Right atrium auricular region (tissue), 2 donors: Measurements from ENCODE around the gene WNT10A. TPM values are rescaled to one million over a fixed set of nuclear protein-coding genes. Genes with fewer than 3 reads are reported as not detected.

ENCODE experiments used
- DNase-seq: peaks from one replicate; pipeline ENCODE4 v3.0.0-alpha.2; 2019; ENCODE audit warnings: low spot score
- H3K27ac ChIP-seq, 2 donors: fragments of 200-600 bp; sonication (generic); 1 replicate in 1 of 2; 2 replicates in 1 of 2; pipeline ENCODE4 v1.5.1; 2016 to 2019
- H3K27me3 ChIP-seq, 2 donors: fragments of 200-600 bp; sonication (generic); one replicate each; pipeline versions ENCODE4 v1.5.1 to v1.6.0; 2017 to 2019
- H3K36me3 ChIP-seq: fragments of 200-600 bp; sonication (generic); one replicate; pipeline ENCODE4 v1.5.1; 2016
- H3K4me1 ChIP-seq, 2 donors: fragments of 200-600 bp; sonication (generic); one replicate each; pipeline versions ENCODE4 v1.5.1 to v1.6.0; 2017 to 2019
- H3K4me3 ChIP-seq, 2 donors: fragments of 200-600 bp; sonication (generic); 1 replicate in 1 of 2; 2 replicates in 1 of 2; pipeline ENCODE4 v1.5.1; 2017 to 2019; ENCODE audit warnings: mild to moderate bottlenecking in 1 of 2, moderate library complexity in 1 of 2
- H3K9me3 ChIP-seq, 2 donors: fragments of 200-600 bp; sonication (generic); one replicate each; pipeline ENCODE4 v1.5.1; 2019
- total RNA-seq, 2 donors: library from RNA; depleted of rRNA; stranded (reverse); fragments of >200 nt; gene quantifications; one replicate each; pipeline ENCODE4 v1.1.0, GENCODE V29; 2016
- TF ChIP-seq, protein P1 (sequence below), 2 donors: fragments of 200-600 bp; sonication (generic); IDR thresholded peaks; one replicate each; pipeline ENCODE4 v1.5.1; 2019; ENCODE audit warnings: antibody characterized with exemption in 2 of 2

WNT10A gene
- total RNA-seq, 2 donors from 2014 or later: 0.90 to 1.2 TPM

DNA sequence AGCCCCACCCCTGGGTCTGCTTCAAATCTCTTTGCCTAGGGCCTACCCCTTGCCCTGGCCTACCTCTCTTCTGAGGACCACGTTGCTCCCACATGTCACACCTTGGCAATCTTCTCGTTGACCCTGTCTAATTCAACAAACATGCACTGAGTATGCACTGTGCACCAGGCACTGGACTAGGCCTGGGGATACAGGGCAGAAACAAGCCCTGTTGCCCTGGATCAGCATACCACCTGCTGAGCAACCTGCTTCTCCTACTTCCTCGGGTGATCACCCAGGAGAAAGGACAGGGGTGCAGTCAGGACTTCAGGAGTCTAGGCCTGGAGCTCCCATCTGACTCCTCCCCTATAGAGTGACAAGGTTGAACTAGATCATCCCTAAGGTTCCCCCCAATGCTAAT, 9.7 kb downstream of the WNT10A start:
- DNase-seq: no peak
- H3K27ac ChIP-seq: no peak overlapping the region
- H3K4me1 ChIP-seq: peaks cover 0 to 14% of the 10 kb centered on the region in 2 donors
- no peaks in the 10 kb centered on the region for H3K36me3 ChIP-seq
- TF ChIP-seq, protein P1, sequence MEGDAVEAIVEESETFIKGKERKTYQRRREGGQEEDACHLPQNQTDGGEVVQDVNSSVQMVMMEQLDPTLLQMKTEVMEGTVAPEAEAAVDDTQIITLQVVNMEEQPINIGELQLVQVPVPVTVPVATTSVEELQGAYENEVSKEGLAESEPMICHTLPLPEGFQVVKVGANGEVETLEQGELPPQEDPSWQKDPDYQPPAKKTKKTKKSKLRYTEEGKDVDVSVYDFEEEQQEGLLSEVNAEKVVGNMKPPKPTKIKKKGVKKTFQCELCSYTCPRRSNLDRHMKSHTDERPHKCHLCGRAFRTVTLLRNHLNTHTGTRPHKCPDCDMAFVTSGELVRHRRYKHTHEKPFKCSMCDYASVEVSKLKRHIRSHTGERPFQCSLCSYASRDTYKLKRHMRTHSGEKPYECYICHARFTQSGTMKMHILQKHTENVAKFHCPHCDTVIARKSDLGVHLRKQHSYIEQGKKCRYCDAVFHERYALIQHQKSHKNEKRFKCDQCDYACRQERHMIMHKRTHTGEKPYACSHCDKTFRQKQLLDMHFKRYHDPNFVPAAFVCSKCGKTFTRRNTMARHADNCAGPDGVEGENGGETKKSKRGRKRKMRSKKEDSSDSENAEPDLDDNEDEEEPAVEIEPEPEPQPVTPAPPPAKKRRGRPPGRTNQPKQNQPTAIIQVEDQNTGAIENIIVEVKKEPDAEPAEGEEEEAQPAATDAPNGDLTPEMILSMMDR (IDR thresholded peaks at IDR 0.05): no peak
- H3K27me3 ChIP-seq: no peaks in the 10 kb centered on the region
- H3K4me3 ChIP-seq: no peak overlapping the region
- no peaks in the 10 kb centered on the region for H3K9me3 ChIP-seq

DNA sequence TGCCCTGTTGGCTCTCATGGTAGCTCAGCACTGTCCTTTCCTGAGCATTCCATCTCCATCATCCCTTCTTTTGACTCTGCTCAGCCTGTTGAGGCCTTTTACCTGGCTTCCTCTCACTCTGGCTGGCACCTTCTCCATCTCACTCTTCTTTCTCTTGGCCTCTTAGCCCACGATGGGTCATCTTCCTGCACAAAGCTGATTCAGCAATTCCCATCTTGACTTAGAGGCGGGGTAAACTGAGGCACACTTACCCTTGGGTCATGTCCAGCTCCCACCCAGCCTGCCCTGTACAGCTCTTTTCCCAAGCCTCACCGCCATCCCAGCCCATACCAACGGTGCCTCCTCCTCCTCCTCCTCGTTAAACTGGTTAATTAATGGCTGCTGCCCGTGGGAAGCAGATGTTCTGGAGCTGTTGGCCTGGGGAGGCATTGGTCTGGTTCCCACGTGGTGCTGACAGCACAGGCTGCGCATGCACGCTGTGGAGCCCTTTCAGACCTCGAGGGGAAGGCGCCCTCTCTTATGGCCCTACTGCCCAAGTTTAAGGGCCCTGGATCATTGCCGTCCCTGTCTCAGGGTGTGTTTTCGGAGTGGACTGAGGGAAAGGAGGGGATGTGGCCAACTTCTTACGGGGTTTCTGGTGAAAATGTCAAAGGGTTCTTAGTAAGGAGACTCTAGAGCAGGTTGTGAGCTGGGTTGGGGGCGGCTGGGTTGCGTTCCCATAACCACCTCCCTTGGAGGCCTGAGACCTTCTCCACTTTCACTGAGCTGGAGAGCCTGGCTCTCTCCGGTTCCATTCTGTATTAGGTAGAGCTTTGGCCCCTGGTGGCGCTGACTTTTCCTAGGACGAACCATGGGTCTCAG, 10.9 kb downstream of the WNT10A start:
- peaks cover 2 to 3% of the 10 kb centered on the region in 2 donors for H3K27me3 ChIP-seq

DNA sequence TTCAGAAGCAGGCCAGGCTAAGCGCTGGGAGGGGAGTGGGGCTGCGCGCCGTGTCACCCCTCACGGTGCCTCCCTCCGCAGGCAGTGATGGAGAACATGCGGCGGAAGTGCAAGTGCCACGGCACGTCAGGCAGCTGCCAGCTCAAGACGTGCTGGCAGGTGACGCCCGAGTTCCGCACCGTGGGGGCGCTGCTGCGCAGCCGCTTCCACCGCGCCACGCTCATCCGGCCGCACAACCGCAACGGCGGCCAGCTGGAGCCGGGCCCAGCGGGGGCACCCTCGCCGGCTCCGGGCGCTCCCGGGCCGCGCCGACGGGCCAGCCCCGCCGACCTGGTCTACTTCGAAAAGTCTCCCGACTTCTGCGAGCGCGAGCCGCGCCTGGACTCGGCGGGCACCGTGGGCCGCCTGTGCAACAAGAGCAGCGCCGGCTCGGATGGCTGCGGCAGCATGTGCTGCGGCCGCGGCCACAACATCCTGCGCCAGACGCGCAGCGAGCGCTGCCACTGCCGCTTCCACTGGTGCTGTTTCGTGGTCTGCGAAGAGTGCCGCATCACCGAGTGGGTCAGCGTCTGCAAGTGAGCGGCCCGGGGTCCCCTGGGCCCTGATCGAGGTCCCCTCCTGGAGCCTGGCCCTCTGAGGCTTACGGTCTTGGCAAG, 12.2 kb downstream of the WNT10A start:
- Histone ChIP-seq H3K27ac (no peak overlapping the region), H3K4me1 (peaks cover 0 to 30% of the 10 kb centered on the region in 2 donors), H3K4me3 (peak overlapping the region in 1 of 2 donors; percentile 47), H3K27me3 (peaks cover 14% of the 10 kb centered on the region in 2 donors), H3K36me3 (no peaks in the 10 kb centered on the region), H3K9me3 (no peaks in the 10 kb centered on the region)
- no peak for DNase-seq
- TF ChIP-seq, protein P1 (IDR thresholded peaks at IDR 0.05): peak in 1 of 2 donors; percentile 54

More for the DNA sequence above, 10.9 kb downstream of the WNT10A start:
- no peak for DNase-seq
- TF ChIP-seq, protein P1 (IDR thresholded peaks at IDR 0.05): no peak
- Histone ChIP-seq H3K36me3 (no peaks in the 10 kb centered on the region), H3K4me3 (no peak overlapping the region), H3K9me3 (no peaks in the 10 kb centered on the region), H3K27ac (no peak overlapping the region), H3K4me1 (peaks cover 0 to 17% of the 10 kb centered on the region in 2 donors)

DNA sequence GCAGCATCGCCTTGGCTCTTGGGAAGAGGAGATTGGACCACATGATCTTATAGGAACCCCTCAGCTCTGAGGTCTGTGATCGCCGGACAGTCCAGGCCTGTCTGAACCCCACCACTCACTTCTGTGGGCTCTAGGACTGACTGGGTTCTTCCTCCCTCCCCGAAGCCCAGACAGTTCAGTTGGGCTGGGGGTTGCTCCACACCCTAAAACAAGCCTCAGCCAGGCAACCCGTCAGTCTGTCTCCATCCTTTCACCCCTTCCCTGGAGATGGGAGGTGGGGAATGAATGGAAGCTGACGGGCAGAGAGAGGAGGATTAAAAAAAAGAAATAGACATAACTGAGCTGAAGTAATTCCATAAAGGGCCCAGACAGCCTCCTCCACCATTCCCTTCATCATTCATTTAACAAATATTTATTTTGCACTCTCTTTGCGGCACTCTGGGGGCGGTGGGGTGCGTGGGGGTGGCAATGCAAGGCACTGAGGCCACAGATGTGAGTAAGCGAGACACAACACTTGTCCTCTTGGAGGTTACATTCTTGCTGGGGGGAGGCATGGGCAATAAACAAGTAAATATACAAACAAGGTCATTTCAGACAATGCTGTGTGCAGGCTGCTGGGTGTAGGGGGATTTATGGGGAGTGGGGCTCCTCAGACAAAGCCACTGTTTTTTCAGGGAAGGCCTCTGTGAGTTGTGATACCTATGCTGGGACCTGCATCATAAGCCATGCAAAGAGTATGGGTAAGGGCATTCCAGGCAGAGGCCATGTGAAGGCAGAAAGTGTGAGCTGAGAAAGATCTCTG, 12.9 kb downstream of the WNT10A start:
- no peaks in the 10 kb centered on the region for H3K9me3 ChIP-seq
- peak overlapping the region in 1 of 2 donors; percentile 47 for H3K4me3 ChIP-seq
- H3K4me1 ChIP-seq: peaks cover 0 to 38% of the 10 kb centered on the region in 2 donors
- H3K27me3 ChIP-seq: peaks cover 17% of the 10 kb centered on the region in 2 donors
- H3K27ac ChIP-seq: no peak overlapping the region
- TF ChIP-seq, protein P1 (IDR thresholded peaks at IDR 0.05): no peak
- no peak for DNase-seq
- no peaks in the 10 kb centered on the region for H3K36me3 ChIP-seq

DNA sequence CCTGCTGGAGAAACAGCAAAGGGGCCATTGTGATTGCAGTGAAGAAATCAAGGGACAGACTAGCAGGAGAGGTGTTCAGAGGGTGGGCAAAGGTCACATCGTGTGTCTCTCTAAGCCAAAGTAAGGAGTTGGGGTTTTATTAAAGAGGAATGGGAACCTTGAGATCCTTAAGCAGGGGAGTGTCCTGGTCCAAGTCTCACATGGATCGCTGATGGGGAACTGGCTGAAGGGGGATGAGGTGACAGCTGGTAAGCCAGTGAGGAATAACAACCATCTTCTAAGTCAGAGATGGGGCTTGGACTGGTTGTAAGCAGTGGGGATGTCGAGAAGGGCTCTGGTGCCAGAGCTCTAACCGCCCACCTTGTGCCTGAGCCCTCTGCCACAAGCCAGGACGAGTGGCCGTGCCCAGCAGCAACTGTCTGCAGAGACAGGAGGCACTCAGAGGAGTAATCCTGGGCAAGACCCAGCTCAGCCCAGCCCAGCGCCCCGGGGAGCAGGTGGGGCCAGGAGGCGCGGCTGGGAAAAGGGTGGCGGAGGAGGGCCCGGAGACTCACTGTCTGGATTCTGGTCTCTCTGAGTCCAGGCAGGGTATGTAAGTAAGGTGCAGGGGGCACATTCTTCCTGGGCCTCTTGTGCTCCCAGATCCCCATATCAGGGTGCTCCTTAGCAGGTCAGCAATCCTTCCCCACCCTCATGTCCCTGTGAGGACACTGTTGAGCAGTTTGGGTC, 13.7 kb downstream of the WNT10A start:
- Histone ChIP-seq H3K9me3 (no peaks in the 10 kb centered on the region), H3K27me3 (peaks cover 17 to 20% of the 10 kb centered on the region in 2 donors), H3K4me3 (no peak overlapping the region), H3K36me3 (no peaks in the 10 kb centered on the region), H3K4me1 (peaks cover 0 to 41% of the 10 kb centered on the region in 2 donors), H3K27ac (no peak overlapping the region)
- TF ChIP-seq, protein P1 (IDR thresholded peaks at IDR 0.05): no peak
- DNase-seq: no peak
